Peyer's patch (tissue), 4 donors: ENCODE results near the gene INPP5F.
"Not testable (repeated sequence)": the region's sequence is repeated elsewhere in the genome, so short reads cannot be mapped to it uniquely, and the experiment has no call there.

Source experiments
- POLR2A ChIP-seq, 2 donors: fragments of 450-650 bp; IDR thresholded peaks; one replicate each; pipeline ENCODE4 v1.5.1; 2017; ENCODE audit warnings: antibody characterized with exemption in 2 of 2, mild to moderate bottlenecking in 2 of 2, moderate library complexity in 2 of 2
- TF ChIP-seq, protein P1 (sequence below), 6 experiments: fragments of 450-650 bp in 4 of 6; fragments of 200-600 bp in 2 of 6; sonication (generic) in 1 of 6; IDR thresholded peaks; one replicate each; pipeline ENCODE4 v1.5.1; 2017 to 2019; ENCODE audit warnings: antibody characterized with exemption in 6 of 6, mild to moderate bottlenecking in 3 of 6, moderate library complexity in 1 of 6

DNA sequence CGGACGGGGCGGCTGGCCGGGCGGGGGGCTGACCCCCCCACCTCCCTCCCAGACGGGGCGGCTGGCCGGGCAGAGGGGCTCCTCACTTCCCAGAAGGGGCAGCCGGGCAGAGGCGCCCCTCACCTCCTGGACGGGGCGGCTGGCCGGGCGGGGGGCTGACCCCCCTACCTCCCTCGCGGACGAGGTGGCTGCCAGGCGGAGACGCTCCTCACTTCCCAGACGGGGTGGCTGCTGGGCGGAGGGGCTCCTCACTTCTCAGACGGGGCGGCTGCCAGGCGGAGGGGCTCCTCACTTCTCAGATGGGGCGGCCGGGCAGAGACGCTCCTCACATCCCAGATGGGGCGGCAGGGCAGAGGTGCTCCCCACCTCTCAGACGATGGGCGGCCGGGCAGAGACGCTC is 69.3 kb downstream of the INPP5F start:
- TF ChIP-seq, protein P1, sequence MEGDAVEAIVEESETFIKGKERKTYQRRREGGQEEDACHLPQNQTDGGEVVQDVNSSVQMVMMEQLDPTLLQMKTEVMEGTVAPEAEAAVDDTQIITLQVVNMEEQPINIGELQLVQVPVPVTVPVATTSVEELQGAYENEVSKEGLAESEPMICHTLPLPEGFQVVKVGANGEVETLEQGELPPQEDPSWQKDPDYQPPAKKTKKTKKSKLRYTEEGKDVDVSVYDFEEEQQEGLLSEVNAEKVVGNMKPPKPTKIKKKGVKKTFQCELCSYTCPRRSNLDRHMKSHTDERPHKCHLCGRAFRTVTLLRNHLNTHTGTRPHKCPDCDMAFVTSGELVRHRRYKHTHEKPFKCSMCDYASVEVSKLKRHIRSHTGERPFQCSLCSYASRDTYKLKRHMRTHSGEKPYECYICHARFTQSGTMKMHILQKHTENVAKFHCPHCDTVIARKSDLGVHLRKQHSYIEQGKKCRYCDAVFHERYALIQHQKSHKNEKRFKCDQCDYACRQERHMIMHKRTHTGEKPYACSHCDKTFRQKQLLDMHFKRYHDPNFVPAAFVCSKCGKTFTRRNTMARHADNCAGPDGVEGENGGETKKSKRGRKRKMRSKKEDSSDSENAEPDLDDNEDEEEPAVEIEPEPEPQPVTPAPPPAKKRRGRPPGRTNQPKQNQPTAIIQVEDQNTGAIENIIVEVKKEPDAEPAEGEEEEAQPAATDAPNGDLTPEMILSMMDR (IDR thresholded peaks at IDR 0.05): not testable (repeated sequence)
- not testable (repeated sequence) for TF ChIP-seq POLR2A (IDR thresholded peaks at IDR 0.05)
